HG03378 (cell line): Measurements from ENCODE around the gene PCDHGC4.

Experiments used
- ATAC-seq: cut with Tn5 transposase; IDR thresholded peaks from one replicate; pipeline ENCODE4 v1.9.1; 2021; ENCODE audit warnings: mild to moderate bottlenecking, moderate library complexity; ENCODE audit not compliant: unreplicated experiment

Gene PCDHGC4

DNA sequence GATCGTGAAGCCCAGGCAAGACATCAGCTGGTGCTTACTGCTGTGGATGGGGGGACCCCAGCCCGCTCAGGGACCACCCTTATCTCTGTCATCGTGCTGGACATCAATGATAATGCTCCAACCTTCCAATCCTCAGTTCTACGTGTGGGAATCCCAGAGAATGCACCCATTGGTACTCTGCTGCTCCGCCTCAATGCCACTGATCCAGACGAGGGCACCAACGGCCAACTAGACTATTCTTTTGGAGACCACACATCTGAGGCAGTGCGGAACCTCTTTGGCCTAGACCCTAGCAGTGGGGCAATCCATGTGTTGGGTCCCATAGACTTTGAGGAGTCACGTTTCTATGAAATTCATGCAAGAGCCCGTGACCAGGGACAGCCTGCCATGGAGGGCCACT, 5.0 kb downstream of the PCDHGC4 start:
- ATAC-seq = no peak

DNA sequence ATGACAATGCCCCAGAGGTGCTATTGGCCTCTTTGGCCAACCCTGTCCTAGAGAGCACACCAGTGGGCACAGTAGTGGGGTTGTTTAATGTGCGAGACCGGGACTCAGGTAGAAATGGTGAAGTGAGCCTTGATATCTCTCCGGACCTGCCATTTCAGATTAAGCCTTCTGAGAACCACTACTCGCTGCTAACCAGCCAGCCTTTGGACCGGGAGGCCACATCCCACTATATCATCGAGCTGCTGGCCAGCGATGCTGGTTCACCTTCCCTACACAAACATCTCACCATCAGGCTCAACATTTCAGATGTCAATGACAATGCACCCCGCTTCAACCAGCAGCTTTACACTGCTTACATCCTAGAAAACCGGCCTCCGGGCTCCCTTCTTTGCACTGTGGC, 5.4 kb downstream of the PCDHGC4 start:
- ATAC-seq = no peak

DNA sequence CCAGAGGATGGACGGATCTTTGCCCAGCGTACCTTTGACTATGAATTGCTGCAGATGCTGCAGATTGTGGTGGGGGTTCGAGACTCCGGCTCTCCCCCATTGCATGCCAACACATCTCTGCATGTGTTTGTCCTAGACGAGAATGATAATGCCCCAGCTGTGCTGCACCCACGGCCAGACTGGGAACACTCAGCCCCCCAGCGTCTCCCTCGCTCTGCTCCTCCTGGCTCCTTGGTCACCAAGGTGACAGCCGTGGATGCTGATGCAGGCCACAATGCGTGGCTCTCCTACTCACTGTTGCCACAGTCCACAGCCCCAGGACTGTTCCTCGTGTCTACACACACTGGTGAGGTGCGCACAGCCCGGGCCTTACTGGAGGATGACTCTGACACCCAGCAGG, 5.9 kb downstream of the PCDHGC4 start:
- ATAC-seq = no peak

DNA sequence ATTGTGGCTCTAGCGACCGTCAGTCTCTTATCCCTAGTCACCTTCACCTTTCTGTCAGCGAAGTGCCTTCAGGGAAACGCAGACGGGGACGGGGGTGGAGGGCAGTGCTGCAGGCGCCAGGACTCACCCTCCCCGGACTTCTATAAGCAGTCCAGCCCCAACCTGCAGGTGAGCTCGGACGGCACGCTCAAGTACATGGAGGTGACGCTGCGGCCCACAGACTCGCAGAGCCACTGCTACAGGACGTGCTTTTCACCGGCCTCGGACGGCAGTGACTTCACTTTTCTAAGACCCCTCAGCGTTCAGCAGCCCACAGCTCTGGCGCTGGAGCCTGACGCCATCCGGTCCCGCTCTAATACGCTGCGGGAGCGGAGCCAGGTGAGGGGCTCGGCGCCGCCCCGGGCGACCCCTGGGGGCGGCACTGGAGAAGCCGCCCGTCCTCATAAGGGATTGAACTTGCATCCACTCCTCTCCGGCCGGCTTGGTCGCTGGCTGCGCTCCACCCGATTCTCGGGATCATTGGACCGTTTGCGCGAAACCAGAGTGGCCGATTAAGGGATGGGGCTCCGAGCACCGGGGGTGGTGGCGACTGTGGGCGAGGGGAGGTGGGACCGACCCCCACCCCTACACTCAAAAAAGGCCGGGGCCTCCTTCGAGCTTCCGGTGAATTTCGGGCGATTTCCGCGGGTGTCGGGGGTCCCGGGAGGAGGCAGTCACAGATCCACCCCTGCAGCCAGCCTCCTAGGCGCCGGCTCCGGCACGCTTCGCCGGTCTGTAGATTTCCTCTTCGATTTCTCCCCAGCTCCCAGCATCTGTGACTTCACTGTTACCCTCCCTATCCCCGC, 6.7 kb downstream of the PCDHGC4 start:
- peak; percentile 19 for ATAC-seq

DNA sequence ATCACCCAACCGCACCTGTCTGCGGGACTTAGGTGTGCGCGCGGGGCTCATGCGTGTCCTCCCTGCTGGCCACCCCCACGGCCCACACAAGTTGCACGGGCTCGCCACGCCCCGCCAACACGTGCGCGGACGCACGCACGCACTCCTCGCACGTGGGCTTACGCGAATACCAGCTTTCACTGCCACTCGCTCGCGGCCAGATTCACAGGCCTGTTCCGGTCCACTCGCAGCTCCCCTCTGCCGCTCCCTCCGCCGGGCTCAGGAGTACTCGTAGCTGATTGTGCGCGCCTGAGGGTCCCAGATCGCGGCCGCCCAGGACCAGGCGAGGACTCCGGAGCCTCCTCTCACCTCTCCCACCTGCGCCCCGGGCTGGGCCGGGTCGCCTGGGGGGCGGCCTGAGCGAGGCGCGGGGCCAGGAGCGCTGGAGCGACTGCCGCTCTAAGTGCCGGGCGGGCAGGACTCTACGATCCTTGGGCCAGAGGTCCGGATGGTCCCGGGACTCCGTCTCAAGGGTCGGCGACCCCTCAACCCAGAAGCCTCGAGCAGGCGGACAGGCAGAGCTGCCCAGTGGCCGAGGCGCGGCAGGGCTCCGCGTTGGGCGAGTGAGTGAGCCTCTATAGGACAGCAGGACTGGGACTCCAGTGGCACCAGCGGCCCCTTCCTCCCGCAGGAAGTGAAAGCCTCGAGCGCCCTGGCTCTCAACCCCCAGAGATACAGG, 7.5 kb downstream of the PCDHGC4 start:
- peak; percentile 46 for ATAC-seq

DNA sequence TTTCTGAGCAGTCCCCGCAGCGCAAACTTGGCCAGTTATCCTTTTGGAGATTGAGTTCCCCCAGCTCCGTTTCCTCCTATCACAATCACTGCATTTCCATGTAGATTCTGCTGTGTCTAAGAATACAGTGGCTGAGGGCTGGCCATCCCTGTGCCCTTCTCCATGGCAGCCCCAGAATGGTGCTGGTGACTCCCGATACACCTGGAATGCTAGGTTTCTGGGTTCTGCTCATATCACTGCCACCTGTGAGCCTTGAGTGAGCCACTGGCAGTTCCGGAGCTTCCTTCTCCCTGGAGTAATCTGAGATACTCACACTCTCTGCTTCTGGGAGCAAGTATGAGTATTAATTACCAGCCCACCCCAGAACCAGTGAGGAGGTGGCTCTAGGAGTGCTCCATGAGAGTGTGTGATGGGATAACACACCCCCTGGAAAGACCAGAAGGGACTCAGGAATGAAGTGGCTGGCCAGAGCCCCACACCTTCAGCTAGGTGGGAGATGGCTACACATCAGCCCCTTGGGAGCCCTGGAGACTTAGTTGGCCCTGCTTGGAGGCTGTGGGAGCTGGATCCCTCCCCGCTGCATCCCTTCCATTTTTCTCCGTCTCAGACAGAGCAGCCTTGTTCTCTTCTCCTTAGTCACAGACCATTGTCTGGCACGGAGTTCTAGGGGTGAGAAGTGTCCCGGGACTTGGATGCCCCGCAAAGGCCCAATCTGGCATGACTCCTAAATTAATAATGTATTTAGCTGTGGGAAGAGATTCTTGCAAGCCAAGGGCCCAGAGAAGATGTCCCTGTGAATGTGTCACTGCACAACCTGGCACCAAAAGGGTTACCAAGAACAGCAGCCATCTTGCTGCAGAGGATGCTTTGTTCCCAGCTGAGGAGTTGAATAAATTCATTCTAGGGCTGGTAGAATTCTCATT, 8.9 kb downstream of the PCDHGC4 start:
- ATAC-seq = no peak

DNA sequence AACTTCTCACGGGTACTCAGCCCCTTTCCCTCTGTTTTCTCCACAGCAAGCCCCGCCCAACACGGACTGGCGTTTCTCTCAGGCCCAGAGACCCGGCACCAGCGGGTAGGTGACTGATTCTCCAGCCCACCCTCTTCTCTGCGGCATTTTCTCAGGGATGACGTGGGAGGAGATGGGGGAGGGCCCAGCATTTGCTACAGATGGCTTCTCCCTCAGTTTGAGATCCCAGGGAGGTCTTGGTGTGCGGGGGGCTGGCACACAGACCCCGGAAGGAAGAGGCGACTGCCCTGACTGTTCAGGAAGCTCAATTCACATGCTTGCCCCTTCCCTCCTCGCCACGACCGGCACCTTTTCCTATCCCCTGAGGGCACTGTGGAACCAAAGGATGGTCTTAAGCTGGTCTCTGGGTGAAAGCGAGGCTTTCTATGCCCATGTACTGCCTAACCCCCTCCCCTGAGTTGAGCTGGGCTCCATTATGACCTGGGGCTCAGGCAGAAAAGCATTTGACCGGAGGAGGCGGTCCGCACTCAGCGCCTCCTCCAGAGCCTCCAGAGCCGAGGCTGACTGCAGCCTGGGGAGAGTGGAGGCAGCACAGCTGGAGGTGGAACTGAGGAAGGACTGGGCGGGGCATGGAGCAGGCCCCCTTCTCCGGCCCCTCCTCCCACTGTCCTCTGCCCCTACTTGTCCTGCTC, 10.1 kb downstream of the PCDHGC4 start:
- ATAC-seq = no peak

DNA sequence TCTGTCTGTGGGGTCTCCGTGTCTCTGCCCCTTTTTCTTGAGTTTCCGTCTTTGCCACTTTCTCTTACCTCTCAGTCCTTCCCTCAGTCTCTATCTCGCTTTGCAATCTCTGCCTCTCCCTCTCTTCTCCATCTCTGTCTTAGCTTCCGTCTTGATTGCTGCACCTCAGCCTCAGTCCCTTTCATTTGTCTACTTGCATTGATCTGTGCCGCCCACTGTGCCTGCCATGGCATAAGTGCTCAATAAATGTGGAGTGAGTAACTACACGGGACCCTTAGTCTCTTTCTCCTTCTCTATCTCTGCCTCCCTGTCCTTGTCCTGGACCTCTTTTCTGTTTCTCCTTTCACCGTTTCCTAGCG, 10.6 kb downstream of the PCDHGC4 start:
- ATAC-seq = no peak

DNA sequence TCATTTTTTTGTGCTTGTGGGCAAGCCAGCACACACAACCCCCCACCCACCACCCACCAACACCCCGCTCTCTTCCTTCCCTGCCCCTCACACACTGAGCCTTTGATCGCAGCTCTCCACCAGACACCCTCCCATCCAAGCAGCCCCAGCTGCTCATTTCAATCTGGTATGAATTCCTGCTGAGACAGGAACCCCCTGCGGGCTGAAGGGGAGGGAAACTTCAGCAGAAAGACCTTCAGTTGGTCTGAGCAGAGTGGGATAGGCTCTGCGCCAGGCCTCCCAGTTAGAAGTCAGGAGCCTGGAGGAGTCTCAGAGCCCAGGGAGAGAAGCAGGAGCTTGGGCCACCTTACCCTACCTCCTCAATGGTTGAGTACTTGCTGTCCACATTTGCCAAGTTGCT, 11.2 kb downstream of the PCDHGC4 start:
- no peak for ATAC-seq

DNA sequence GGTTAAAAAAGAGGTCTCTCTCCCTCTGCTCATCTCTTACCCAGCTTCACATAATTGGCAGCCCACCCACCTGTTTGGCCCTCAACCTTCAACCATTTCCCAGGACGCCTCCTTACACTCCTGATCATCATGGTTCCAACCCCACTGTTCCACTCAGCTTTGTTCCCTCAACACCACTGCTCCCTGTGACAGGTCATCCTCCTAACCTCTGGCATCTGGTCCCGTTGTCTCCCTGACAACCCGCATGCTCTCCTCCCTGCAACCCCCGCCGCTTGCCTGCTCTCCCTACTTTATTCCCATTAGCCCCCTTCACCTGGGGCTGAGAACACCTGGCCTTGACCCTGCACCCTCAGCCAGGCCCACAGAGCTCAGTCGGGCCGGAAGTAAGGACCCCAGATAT, 16.9 kb downstream of the PCDHGC4 start:
- ATAC-seq = no peak

DNA sequence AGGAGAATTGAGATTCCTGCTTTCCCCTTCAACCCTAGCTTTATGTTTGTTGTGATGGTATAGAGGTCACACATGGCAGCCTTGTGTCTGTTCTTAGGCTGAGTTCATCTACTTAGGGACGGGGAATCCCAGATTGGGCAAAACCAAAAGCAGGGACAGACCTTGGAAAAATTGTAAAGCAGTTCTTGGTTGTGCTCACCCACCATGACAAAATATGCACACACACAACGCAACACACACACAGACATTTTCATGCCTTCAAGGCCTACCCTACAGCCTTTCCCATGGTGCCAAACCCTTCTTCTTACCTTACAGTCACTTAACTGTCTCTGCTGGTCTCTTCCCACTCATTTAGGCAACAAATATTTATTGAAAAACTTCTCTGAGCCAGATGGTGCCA, 18.9 kb downstream of the PCDHGC4 start:
- no peak for ATAC-seq

DNA sequence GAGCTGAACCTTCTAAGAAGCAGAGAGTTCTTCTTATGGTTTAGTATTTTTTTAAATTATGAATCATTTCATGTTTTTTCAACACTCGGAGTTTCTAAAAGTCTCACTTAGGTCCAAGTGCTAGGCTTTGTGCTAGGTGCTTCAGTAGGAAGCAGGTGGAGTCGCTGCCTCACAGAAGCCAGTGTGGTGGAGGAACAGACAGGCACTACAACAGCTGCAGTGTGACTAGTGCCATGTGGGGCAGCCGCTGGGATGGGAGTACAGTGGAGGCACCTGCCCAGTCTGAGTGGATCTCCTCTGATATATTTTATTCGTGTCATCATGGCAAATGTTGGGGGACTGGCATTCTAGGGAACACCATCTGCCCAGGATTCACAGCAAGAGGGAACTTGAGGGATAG, 19.4 kb downstream of the PCDHGC4 start:
- ATAC-seq = no peak

DNA sequence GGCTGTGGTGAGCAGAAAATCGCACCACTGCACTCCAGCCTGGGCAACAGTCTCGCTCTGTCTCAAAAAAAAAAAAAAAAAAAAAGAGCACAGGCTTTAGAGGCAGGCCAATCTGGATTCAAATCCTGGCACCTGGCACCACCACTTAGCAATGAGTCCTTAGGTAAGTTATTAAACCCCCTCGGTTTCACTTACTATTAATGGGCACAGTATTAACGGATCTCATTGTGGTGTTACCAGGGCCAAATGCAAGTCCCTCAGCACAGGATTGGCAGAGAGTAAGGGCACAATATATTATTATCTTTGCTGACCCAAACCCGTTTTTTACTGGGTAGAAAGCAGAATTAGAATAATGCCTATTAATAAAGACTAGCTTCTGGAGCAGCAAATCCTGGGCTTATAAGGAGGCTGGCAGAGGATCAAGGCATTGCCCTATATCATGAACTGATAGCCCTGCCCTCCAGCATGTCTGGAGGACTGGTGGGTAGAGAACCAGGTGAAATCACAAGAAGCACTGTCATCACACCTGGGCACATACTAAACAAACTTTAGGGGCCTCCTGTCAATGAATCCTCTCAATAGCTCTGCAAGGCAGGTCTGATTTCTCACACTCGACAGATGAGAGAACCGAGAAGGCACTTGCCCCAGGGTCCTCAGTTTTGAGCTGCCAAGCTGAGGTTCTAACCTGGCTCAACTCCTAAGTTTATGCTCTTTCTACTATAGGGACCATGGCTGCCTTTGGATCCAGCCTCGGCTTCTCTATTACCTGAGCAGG, 21.7 kb downstream of the PCDHGC4 start:
- ATAC-seq = no peak

DNA sequence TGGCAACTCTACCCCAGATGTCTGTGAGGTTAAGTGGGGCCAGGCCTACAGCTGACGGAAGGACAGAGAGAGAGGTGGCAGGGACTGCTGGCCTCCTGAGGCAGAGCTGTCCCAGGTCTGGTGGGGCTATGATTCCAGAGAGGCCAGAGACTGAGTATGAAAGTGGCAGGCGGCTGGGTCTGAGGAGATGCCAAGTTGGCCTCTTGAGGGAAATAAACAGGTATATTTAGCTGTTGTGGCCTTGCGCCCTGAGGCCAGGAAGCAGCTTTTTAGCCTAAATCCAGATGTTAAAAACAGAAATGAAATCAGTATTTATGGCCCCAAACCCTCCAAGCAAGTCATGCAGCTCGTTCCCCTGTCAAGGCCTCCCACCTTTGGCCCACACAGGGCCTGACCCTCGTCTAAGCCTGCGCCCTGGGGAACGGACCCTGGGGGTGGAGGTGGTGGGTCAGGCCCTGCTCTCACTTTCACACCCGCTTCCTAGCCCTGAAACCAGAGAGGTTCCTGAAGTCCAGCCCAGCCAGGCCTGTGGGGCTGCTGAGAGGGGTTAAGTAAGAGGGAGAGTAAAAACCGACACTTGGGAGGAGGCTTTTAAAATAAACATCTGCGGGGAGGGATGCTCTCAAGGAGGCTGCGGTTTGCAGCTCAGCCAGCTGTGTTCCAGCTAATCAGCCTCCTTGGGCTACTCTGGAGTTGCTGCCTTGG, 22.7 kb downstream of the PCDHGC4 start:
- peak; percentile 33 for ATAC-seq

DNA sequence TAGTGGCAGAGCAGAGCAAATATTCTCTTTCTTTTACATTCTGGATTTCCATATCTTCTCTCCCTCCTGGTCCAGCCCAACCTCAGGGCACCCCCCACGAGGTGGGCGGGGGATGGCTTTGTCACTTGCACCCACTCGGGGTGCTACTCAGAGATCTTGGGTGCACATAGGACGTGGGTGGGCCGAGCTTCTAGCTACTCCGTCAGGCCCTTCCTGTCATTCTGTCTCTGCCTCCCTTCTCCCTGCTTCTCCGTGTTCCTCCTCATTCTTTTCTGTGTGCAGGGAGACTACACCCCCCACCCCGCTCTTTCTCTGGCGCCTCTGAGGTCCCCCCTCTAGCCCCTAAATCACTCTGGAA, 23.6 kb downstream of the PCDHGC4 start:
- ATAC-seq = no peak

DNA sequence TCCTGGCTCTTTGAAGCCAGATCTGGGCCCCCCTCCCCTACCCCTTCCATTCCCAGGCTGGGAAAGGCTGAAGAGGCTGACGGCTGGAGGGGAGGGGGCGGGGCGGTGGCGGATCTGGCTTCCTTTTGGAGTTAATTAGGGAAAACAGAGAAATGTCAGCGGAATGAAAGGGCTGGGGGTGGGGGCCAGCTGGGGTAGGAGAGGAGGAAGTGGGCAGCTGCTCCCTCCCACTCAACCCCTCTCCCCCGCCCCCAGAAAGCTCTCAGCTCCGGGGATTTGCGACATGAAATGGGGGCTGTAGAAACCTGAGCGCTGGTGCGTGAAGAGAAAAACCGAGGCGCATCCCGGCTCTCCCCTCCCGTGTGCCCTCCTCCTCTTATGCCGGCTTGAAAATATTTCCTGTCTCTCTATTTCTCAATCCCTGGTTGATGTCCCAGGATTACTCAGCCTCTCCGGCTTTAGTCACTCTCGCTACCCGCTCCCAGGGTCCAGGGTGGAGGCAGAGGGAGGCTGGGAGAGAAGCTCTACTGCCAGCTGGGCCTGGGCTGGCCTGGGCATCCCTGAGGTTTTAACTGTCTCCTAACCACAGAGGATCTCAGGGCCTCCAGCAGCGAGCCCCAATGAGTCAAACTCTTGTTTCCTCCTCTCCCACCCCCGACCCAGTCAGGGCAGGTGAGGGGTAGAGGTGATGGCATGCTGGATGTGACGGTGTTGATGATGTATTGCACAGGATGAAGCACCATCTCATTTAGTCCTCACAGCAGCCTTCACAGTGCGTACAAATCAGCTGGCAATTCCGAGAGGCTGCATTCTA, 24.2 kb downstream of the PCDHGC4 start:
- ATAC-seq = no peak

DNA sequence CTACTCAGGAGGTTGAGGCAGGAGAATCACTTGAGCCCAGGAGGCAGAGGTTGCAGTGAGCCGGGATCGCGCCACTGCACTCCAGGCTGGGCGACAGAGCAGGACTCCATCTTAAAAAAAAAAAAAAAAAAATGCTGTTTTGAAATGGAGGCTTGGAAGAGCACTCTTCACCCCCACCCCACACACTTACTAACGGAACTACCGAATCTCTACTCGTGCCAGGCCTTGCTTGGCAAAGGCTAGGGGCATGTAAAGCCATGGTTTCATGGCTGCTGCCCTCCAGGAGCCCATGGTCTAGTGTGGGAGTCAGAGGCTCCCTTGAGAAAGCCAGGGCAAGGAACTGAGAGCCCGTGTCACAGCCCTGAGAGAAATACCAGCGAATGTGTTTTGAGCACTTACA, 25.3 kb downstream of the PCDHGC4 start:
- ATAC-seq = no peak

DNA sequence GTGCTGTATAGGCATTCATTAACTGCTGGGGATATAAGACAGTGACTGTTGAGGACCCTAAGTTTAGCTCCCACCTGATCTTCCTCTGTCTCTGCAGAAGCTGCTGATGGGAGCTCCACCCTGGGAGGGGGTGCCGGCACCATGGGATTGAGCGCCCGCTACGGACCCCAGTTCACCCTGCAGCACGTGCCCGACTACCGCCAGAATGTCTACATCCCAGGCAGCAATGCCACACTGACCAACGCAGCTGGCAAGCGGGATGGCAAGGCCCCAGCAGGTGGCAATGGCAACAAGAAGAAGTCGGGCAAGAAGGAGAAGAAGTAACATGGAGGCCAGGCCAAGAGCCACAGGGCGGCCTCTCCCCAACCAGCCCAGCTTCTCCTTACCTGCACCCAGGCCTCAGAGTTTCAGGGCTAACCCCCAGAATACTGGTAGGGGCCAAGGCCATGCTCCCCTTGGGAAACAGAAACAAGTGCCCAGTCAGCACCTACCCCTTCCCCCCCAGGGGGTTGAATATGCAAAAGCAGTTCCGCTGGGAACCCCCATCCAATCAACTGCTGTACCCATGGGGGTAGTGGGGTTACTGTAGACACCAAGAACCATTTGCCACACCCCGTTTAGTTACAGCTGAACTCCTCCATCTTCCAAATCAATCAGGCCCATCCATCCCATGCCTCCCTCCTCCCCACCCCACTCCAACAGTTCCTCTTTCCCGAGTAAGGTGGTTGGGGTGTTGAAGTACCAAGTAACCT, 26.2 kb downstream of the PCDHGC4 start:
- ATAC-seq = peak; percentile 37
